ENCODE results near the gene POLD2.

POLD2 gene

DNA sequence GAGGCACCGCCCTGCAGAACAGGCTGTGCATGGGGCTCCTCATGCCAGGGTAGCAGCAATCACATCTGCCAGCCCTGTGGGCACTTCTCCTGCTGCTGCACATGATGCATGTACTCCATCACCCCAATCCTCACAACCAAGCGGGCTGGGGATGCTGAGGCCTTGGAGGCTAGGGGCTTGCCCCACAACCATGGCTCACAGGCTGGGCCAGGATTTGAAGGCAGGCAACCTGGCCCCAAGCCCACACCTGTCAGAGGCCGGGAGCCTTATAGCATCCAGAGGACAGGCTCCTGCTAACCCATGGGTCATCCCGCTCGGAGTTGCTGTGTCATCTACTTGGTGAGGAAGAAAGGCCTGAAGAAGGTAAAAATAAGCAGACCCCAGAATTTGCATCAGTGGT is 43.2 kb downstream of the POLD2 start:
- DNase-seq (ENCODE audit: low read depth), result no peak

DNA sequence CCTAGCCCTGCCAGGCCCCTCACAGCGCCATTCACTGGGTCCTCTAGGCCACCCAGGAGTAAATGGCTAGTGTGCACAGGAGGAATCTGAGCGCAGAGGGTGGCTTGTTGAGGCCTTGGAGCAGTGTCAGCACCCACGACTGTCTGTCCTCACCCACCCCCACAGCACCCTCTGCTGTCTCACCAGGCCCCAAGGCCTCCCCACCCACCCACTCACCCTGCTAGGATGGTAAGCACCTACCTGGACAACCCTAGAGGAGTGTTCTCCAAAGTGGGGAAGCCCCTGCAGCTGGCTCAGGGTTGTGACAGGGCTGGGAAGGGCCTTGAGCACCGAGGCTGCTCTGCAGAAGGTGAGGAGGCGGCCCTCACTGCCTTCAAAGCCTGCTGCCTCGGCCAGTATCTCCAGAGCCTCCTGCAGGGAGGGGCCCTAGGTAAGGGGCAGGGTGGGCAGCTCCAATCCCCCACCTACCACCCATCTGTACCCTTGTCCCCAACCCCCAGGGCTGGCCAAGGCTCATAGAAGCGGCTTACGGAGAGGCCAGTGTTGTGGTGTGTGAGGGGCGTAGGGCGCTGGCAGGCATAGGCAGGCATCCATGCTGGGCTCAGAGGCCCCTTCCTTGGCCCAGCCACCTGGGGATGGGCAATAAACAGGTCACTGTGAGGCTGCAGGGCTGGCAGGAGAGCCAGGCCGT is 43.9 kb downstream of the POLD2 start:
- no peak for DNase-seq (ENCODE audit: low read depth)

DNA sequence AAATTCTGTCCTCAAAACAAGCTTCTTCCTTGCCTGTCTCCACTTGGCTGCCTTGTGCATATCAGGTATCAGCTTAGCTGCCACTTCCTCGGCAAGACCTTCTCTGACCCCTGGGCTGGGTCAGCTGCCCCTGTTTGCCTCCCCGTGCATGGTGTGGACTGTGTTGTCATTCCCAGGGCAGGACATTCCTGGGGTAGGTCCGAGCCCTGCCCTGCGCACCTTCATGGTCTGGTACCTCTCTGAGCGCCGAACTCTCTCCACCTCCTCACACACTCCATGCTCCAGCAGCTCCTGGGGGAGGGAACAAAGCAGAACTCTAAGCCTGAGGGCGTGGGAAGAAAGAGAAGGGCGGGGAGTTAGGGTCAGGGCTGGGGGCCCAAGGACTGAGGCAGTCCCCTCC is 44.8 kb downstream of the POLD2 start:
- DNase-seq (ENCODE audit: low read depth), result no peak

DNA sequence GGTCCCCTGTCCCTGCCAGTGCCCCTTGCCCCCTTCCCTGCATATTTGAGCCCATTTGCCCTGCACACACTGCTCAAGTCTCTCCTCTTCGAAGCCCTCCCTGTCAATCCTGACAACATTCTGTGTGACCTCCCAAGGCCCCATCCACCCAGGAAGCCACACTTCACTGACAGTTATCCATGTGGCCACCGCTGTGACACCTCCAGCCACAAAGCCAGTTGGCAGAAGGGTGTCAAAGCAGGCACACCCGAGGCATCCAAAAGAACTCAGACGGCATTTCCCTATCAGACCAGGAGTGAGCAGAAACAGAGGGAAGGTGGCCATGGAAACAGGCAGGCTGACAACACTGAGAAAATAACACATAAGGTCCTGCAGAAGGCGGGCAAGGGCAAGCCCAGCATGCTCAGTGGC is 45.7 kb downstream of the POLD2 start:
- no peak for DNase-seq (ENCODE audit: low read depth)

DNA sequence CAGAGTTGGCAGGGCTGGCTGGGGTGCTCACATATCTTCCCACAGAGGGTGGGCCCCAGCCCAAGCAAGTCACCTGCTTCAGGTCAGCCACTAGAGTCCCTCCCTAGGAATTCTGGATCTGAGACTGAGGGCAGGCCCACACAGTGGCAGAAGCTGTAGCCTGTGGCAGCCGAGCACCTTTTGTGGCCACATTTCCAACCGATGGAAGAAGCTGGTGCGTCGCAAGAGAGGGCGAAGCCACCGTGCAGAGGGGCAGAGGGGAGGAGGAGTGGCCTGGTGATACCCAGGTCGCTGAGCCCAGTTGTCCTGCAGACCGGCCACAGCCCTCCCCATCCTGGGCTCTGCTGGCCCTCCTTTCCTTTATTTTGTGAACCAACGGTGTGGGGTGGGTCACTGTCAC is 46.3 kb downstream of the POLD2 start:
- no peak for DNase-seq (ENCODE audit: low read depth)

DNA sequence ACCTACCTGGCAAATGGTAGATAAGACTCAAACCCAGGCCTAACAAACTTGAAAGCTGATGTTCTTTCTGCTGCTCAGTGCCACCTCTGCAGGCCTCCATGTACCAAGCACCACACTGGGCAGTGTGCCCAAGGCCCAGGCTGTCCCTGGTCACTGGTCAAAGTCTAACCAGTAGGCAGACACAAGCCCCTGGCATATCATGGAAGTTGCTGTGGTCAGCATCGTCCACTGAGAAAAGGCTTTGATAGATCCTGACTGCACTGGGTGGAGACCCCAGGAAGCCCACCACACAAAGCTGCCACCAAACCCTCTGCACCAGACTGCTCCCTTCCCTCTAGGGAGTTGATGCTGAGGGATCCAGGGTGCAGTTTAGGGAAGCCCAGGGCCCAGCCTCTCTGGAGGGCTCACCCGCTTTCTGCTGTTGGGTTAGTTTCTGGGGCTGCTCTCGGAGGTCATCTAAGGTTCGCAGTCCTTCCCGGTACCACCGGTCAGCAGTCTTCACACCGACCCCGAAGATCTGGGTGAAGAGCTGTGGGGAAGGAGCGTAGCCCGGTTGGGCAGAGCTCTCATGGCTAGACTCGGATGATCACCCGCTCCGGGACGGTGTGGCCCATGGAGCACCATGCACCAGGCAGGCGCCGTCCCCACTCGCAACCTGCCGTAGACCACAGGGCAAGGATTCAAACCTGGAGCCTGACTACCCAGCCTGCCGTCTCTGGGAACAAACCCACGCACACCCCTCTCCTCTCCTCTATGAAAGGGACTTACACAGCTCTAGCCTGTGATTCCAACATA is 47.0 kb downstream of the POLD2 start:
- DNase-seq (ENCODE audit: low read depth), result no peak

DNA sequence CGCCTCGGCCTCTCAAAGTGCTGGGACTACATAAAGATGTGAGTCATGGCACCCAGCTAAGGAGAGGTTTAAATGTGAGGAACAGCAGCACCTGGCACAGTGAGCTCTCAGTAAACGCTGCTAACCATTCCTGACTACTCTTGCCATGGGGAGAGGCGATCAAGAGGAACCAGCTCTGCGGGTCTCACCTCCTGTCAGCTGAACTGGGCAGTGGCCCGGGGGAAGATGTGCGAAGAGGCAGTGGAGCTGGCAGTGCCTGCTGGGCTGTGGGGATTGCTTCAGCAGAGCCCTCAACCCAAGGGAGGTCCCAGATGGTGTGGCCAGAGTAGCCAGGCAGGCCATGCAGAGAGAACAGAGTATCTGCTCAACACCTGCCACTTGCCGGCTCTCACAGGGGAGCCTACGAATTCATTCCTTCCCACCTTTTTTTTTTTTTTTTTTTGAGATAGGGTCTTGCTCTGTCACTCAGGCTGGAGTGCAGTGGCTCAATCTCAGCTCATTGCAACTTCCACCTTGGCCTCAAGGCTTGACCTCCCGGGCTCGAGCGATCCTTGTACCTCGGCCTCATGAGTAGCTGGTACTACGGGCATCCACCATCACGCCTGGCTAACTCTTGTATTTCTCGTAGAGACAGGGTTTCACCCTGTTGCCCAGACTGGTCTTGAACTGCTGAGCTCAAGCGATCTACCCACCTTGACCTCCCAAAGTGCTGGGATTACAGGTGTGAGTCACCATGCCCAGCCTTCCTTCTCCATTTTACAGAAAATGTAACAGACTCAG is 47.9 kb downstream of the POLD2 start:
- no peak for DNase-seq (ENCODE audit: low read depth)

DNA sequence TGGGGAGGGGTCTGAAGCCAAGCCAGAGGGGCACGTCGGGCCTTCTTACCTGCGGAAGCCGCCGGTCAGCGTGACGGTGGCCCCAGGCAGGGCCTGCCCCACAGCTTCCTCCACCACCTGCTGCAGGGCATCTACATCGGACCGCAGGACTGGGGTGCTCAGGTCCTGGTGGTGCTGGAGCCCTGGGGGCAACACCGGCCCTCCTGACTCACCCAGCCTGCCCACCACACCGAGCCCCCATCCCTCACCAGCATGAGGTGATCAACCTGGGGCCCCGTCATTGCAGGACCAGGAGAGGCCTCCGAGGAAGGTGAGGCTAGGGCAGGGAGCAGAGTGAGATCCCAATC is 49.0 kb downstream of the POLD2 start:
- DNase-seq (ENCODE audit: low read depth), result no peak

DNA sequence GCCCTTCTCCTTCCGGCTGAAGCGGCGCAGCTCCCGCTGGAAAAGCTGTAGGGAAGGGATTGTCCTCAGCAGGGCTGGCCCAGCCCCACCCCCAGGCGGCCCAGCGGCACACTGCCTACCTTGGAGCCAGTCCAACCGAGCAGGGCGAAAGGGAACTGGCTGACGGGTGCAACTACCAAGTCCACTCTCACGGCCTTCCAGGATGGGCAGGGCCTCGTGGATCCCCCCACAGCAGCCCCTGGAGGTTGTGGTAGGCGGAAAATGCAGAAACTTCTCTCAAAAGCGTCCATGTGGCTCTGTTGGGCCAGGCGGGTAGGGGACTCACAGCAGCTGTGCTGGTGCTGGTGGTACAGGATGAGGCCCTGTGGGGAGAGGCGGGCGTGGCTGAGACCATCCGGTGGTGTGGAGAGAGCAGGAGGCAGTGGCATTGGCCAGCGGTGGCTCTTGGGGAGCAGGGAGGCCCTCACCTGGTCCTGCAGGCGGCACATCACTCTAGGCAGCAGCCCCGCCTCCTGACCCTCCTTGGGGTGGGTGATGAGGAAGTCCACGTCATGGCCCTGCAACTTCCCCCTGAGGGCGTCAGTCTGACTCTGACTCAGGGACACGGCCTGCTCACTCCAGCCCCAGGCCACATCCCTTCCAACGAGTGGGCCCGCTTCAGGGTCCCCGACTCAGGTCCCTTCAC is 49.5 kb downstream of the POLD2 start:
- DNase-seq (ENCODE audit: low read depth), result no peak

DNA sequence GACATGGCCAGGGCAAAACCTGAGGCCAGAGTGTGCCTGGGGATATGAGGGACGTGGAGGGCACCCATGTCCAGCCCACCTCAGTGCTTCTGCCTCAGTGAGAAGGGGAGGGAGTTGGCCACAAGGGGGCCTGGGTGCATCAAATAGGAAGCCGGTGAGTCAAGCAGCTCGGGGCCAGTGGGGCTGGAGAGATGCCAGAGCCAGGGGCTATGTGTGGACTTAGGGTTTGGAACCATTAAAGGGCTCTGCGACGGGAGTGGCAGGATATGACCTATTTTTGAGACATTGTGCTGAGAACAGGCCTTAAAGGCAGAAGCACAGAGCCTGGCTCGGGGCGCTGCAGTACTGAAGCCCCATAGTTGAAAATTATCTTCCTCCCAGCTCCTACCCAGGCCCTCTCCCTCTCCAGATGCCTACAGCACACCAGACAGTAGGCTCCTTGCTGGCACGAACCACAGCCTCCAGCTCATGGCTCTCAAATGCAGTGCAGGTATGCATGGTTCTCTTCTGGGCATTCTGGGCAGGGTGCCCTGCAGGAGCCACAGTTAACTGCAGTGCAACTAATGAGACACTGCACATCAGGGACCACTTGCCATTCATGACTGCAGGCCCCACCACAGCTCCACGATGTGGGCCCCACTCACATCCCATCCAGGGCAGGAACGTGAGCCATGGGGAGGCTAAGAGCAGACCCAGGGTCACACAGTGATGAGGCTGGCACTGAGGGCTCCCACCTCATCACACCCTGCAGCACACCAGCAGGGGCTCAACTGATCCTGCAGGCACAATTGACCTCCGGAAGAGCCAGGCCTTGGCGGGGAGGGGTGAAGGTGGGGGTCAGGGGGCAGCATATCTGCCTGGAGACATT is 50.8 kb downstream of the POLD2 start:
- no peak for DNase-seq (ENCODE audit: low read depth)

DNA sequence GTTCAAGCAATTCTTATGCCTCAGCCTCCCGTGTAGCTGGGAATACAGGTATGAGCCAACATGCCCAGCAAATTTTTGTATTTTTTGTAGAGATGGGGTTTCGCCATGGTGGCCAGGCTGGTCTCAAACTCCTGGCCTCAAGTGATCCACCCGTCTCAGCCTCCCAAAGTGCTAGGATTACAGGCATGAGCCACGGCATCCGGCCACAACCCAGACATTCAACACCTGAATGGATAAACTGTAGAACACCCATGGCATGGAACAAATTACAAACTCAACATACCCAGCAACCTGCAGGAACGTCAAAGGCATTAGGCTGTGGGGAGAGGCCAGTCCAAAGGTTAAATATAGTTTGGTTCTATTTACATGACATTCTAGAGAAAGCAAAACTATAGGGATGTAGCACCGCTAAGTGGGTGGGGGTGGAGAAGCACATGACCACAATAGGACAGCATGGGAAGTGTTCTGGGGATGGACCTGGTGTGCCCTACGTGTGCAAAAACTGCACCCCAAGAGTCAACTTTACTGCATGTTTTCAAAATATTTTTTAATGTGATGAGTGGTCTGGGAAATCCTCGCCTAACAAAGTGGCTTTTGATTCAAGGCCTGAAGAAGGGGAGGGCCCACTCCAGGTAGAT is 51.5 kb downstream of the POLD2 start:
- DNase-seq (ENCODE audit: low read depth), result no peak

DNA sequence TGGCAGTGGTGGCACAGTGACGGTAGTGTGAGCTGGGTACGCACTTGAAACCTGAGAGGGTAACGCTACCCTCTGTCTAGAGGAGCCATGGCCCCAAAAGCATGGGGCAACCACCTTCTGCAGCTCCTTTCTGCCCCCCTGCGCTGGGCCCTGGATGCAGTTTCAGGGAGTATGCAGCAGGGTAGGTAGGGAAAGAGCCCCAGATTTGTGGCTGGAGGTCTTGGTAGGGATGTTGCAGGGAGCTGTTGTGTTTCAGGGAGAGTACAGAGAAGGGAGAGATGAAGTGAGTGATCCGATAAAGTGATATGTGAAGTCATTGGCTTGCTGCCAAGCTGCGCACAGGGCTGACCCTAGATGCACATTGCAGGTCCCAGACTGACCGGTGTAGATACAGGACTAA is 55.3 kb downstream of the POLD2 start:
- no peak for DNase-seq (ENCODE audit: low read depth)

DNA sequence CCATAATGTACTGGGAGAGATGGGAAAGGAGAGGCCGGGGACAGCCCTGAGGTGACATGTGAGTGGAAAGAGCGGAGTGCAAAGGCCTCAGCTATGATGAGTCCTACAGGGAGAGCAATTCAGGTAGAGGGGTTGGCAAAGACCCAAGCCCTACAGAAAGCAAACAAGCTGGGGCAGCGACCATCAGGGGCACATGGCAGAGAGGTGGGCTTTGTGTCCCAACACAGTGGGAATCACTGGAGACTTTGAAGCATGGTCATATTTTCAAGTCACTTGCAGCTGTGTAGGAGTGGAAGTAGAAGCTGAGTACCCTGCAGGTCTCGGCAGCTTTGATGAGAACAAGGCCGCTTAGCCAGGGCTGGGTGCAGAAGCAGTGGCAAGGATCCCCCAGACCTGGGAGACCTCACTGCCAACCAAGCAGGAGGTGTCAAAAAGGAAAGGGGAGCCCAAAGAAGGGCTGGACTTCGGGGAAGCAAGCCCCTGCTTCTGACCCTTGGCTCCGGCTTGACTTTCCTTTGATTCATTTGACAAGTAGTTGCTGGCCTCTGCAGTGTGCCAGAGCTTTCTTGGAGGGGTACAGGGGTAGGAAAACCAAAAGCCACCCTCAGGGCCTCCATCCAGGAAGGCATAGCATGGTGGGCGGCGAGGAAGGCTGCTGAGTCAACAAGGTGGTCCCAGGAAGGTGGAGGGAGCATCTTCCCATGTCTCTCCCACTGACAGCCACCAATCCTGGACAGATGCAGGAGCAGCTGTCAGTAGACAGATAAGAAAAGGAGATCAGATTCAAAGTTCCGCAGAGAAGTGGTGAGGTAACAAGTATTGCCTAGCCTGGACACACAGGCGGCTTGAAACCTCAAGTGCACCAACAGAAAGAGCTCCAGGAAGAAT is 56.0 kb downstream of the POLD2 start:
- DNase-seq (ENCODE audit: low read depth), result no peak

DNA sequence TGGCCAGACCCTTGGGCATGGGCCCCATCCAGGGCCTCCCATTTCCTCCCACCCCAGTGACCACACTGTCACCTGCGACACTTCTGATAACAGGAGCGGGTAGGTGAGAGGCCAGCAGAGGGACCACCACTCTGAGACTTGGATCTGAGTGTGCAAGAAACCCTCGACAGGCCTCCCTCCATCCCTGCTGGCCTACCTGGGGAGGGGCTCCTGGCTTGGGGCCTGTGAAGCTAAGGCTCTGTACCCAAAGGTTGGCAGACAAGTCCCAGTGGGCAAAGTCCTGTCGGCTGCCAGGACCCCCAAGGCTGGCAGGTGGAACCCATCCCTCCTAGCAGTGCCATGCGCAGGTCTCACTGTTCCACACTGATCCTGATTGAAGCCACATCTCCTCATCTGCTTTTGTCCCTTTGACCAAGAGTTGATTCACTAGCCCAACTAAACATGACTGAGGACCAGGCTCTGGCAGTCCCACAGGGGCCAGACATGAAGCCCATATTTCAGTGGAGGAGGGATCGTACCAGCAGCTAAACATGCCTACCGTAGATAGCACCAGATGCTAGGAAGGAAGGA is 56.8 kb downstream of the POLD2 start:
- DNase-seq (ENCODE audit: low read depth), result no peak

DNA sequence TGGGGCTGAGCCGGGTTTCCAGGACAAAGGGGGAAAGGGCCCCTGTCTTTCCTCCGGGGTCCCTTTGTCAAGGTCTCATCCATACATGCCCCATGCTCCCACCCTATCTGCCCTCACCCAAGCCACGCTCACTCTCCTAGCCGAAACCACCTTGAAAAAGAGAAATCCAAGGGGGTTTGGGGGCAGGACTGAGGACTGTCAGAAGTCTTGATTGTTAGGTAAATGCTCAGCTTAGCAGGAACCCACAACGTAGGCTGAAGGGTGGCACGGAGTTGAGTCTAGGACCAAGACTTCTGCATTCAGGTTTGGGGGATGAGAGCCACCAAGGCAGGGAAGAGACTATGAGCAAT is 57.3 kb downstream of the POLD2 start:
- DNase-seq (ENCODE audit: low read depth), result no peak

DNA sequence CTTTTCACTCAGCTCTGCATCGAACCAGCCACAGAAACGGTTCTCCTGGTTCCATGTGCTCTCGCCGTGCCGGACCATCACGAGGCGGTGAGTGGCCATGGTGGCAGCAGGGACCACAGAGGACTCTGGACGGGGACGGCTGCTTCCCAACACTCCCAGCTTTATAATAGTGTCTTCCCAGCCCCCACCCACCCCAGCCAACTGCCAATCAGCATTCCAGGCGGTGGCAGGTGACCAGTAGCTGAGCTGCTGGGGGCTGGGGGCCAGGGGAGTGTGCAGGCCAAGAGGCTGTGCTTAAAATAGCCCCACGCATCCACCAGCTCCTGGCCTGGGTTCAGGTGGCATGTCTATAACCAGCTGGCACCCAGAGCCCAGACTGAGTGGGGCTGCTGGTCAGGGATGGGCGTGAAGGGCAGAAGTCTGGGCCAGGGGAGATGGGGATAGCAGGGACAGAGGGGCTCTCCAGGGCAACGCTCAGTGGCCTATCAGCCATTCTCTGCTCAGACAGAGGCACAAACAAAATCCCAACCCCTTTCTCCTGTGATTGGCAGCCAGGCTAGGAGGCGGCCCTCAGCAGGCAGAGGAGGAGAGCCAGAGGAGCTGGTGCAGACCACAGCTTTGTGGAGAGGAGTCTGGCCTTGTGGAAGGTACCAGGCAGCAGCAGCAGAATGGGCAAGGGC is 57.8 kb downstream of the POLD2 start, which contains the start of gene PGAM2:
Gene PGAM2, minus strand, starts transcription at position 137 of the 680 bp plus-strand sequence. Its CDS starts 38 bp downstream, at position 99.
- no peak for DNase-seq (ENCODE audit: low read depth)

DNA sequence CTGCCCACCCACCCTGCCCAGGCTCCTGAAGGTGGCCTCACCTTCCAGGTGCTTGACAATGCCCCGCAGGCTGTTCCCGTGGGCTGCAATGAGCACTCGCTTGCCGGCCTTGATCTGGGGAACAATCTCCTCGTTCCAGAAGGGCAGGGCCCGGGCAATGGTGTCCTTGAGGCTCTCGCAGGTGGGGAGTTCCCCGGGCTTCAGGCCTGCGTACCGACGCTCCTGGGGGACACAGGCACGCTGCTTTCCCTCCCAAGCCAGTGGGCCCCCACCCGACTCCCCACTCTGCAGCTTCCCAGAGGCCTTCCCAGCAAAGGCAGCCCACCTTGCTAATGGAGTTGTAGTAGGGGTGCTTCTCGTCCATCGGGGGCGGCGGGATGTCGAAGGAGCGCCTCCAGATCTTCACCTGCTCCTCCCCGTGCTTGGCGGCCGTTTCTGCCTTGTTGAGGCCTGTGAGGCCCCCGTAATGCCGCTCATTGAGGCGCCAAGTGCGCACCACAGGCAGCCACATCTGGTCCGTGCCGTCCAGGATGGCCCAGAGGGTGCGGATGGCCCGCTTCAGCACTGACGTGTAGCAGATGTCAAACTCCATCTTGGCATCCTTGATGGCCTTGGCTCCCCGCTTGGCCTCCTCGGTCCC is 58.4 kb downstream of the POLD2 start:
- no peak for DNase-seq (ENCODE audit: low read depth)

All from activated T-cell treated with anti-CD3 and anti-CD28 coated beads for 24 hours (primary cell).